MCF 10A (cell line): ENCODE data around the gene FHL1. TPM values are rescaled to one million over a fixed set of nuclear protein-coding genes. Genes with fewer than 3 reads are reported as not detected.

Experiments used
- BruUV-seq: library from RNA; stranded (reverse); fragments of 400-500 nt; replicated peaks from 2 replicates; lab custom pipeline; 2021; lab: Mats Ljungman, UMichigan
- CTCF ChIA-PET: fragments of 300-600 bp; sonication (Branson Sonifier 250); formaldehyde crosslinking; extraction: SDS; loops from one replicate; lab custom pipeline; 2021; ENCODE audit warnings: antibody characterized with exemption, inconsistent platforms; lab: Yijun Ruan, JAX
- POLR2A ChIA-PET: fragments of 300-600, 350-650 bp; sonication (Branson Sonifier 250); formaldehyde crosslinking; extraction: SDS; loops from one replicate; lab custom pipeline; 2020; ENCODE audit warnings: antibody characterized with exemption, inconsistent platforms; lab: Yijun Ruan, JAX
- DNase-seq: peaks from one replicate; pipeline ENCODE4 v3.0.0-alpha.2; 2018; ENCODE audit not compliant: unreplicated experiment
- H3K27ac Mint-ChIP-seq: one replicate; pipeline ENCODE4 v1.8.0; 2022; ENCODE audit warnings: mild to moderate bottlenecking, low read depth, mixed read lengths; ENCODE audit not compliant: unreplicated experiment
- H3K27me3 Mint-ChIP-seq: one replicate; pipeline ENCODE4 v1.8.0; 2022; ENCODE audit warnings: mixed read lengths; ENCODE audit not compliant: insufficient read depth, unreplicated experiment
- H3K36me3 Mint-ChIP-seq: one replicate; pipeline ENCODE4 v1.8.0; 2022; ENCODE audit warnings: mild to moderate bottlenecking, moderate library complexity, mixed read lengths; ENCODE audit not compliant: insufficient read depth, unreplicated experiment
- H3K4me1 Mint-ChIP-seq: one replicate; pipeline ENCODE4 v1.8.0; 2022; ENCODE audit warnings: mixed read lengths; ENCODE audit not compliant: insufficient read depth, unreplicated experiment
- H3K4me3 Mint-ChIP-seq: one replicate; pipeline ENCODE4 v1.8.0; 2022; ENCODE audit warnings: mild to moderate bottlenecking, moderate library complexity, mixed read lengths; ENCODE audit not compliant: unreplicated experiment
- H3K9me3 Mint-ChIP-seq: one replicate; pipeline ENCODE4 v1.8.0; 2022; ENCODE audit warnings: mixed read lengths; ENCODE audit not compliant: unreplicated experiment
- CTCF ChIP-seq: fragments of 200-600 bp; IDR thresholded peaks from one replicate; pipeline ENCODE4 v1.8.0; 2022; ENCODE audit warnings: antibody characterized with exemption, mild to moderate bottlenecking; ENCODE audit not compliant: unreplicated experiment
- intact Hi-C: fragments of 100-400 bp; cut with micrococcal nuclease; formaldehyde crosslinking; loops from 2 replicates; pipeline ENCODE4 v1.14.1; 2022
- total RNA-seq: library from RNA; stranded (reverse); gene quantifications from 2 replicates; pipeline ENCODE4 v1.2.3, GENCODE V29; 2022

Gene FHL1
- total RNA-seq, 1 experiment from 2014 or later = 16.6 TPM

- ChIA-PET CTCF (interaction anchor here (0.7 to 1.5 kb wide), 4 partner anchors 16 to 131 kb away, joined by 3 to 5 read pairs (median 4); no protein-coding TSS in a partner anchor), POLR2A (interaction anchor here (0.7 to 0.9 kb wide), 2 partner anchors 15 to 32 kb away, joined by 3 read pairs; no protein-coding TSS in a partner anchor)
- H3K9me3 Mint-ChIP-seq = no peaks in the 10 kb centered on the region
- DNase-seq = peak; percentile 88
- BruUV-seq = no TSS peak
- no peak for TF ChIP-seq CTCF
- intact Hi-C loops = no loop called here
- H3K4me3 Mint-ChIP-seq = no peak overlapping the region
- H3K27me3 Mint-ChIP-seq = peaks cover 9% of the 10 kb centered on the region
- peak overlapping the region; percentile 80 for H3K27ac Mint-ChIP-seq
- H3K4me1 Mint-ChIP-seq = peaks cover 5% of the 10 kb centered on the region
- H3K36me3 Mint-ChIP-seq = peaks cover 18% of the 10 kb centered on the region
Observed at GRCh38 chrX:136130931-136131833, 16.2 kb upstream of the FHL1 start.

- Mint-ChIP-seq H3K27ac (no peak overlapping the region), H3K4me3 (no peak overlapping the region), H3K9me3 (peaks cover 9% of the 10 kb centered on the region), H3K27me3 (peaks cover 3% of the 10 kb centered on the region), H3K4me1 (no peaks in the 10 kb centered on the region), H3K36me3 (peaks cover 14% of the 10 kb centered on the region)
- TF ChIP-seq CTCF = no peak
- ChIA-PET CTCF (no interaction called here), POLR2A (interaction anchor here (0.6 kb wide), 1 partner anchor 110 kb away, joined by 3 read pairs; no protein-coding TSS in a partner anchor)
- BruUV-seq = no TSS peak
- DNase-seq = no peak
- intact Hi-C loops = no loop called here
Observed at GRCh38 chrX:136138939-136139338, 8.4 kb upstream of the FHL1 start.

GRCh38 chrX:136141569-136141968, 5.8 kb upstream of the FHL1 start:
- peaks cover 9% of the 10 kb centered on the region for H3K9me3 Mint-ChIP-seq
- H3K4me1 Mint-ChIP-seq = peaks cover 6% of the 10 kb centered on the region
- H3K27me3 Mint-ChIP-seq = peaks cover 29% of the 10 kb centered on the region
- BruUV-seq = no TSS peak
- peaks cover 7% of the 10 kb centered on the region for H3K36me3 Mint-ChIP-seq
- no peak for TF ChIP-seq CTCF
- CTCF ChIA-PET = no interaction called here
- DNase-seq = no peak
- POLR2A ChIA-PET = no interaction called here
- no peak overlapping the region for H3K4me3 Mint-ChIP-seq
- H3K27ac Mint-ChIP-seq = no peak overlapping the region
- intact Hi-C loops = no loop called here

GRCh38 chrX:136142592-136142991, 4.7 kb upstream of the FHL1 start:
- Mint-ChIP-seq H3K4me3 (no peak overlapping the region), H3K27me3 (peaks cover 30% of the 10 kb centered on the region), H3K36me3 (no peaks in the 10 kb centered on the region), H3K4me1 (peaks cover 7% of the 10 kb centered on the region), H3K27ac (no peak overlapping the region), H3K9me3 (no peaks in the 10 kb centered on the region)
- no peak for DNase-seq
- TF ChIP-seq CTCF = no peak
- BruUV-seq = no TSS peak
- intact Hi-C loops = no loop called here
- POLR2A ChIA-PET = no interaction called here
- CTCF ChIA-PET = no interaction called here
